Breast epithelium (tissue), 4 donors: ENCODE measurements around the gene HAPLN1. TPM values are rescaled to one million over a fixed set of nuclear protein-coding genes. Genes with fewer than 3 reads are reported as not detected.

Experiments used
- DNase-seq, 2 donors: peaks; one replicate each; pipeline ENCODE4 v3.0.0-alpha.2; 2019; ENCODE audit warnings: low spot score in 2 of 2
- H3K27ac ChIP-seq, 2 donors: fragments of 200-600 bp; sonication (generic) in 1 of 2; one replicate each; pipeline ENCODE4 v1.5.1; 2016 to 2019; ENCODE audit warnings: mild to moderate bottlenecking in 1 of 2
- H3K27me3 ChIP-seq, 2 donors: fragments of 200-600 bp; sonication (generic) in 1 of 2; one replicate each; pipeline versions ENCODE4 v1.5.1 to v1.6.0; 2017 to 2019; ENCODE audit warnings: control low read depth in 1 of 2, mild to moderate bottlenecking in 1 of 2
- H3K36me3 ChIP-seq: fragments of 200-600 bp; one replicate; pipeline ENCODE4 v1.5.1; 2019
- H3K4me1 ChIP-seq, 2 donors: fragments of 200-600 bp; sonication (generic); one replicate each; pipeline ENCODE4 v1.5.1; 2016 to 2019; ENCODE audit warnings: control low read depth in 1 of 2
- H3K4me3 ChIP-seq, 3 donors: fragments of 200-600 bp; sonication (generic); 1 replicate in 2 of 3; 2 replicates in 1 of 3; pipeline ENCODE4 v1.5.1; 2016 to 2019; ENCODE audit warnings: mild to moderate bottlenecking in 3 of 3, moderate library complexity in 2 of 3
- H3K9me3 ChIP-seq, 2 donors: fragments of 200-600 bp; sonication (generic) in 1 of 2; one replicate each; pipeline ENCODE4 v1.5.1; 2016 to 2019; ENCODE audit warnings: control low read depth in 1 of 2
- CTCF ChIP-seq, 3 donors: fragments of 450-650 bp; IDR thresholded peaks; one replicate each; pipeline ENCODE4 v1.5.1; 2016 to 2017; ENCODE audit warnings: antibody characterized with exemption in 3 of 3, mild to moderate bottlenecking in 3 of 3, moderate library complexity in 3 of 3
- POLR2A ChIP-seq: fragments of 450-650 bp; IDR thresholded peaks from one replicate; pipeline ENCODE4 v1.6.1; 2016; ENCODE audit warnings: antibody characterized with exemption, mild to moderate bottlenecking, moderate library complexity
- POLR2AphosphoS5 ChIP-seq, 3 donors: sonication (generic); formaldehyde crosslinking; IDR thresholded peaks; one replicate each; pipeline ENCODE4 v1.6.1; 2017; ENCODE audit warnings: antibody characterized with exemption in 3 of 3
- intact Hi-C: fragments of 100-400 bp; cut with DNase I; formaldehyde crosslinking; loops from one replicate; pipeline ENCODE4 v1.15.1; 2023; ENCODE audit warnings: low total_unique reads
- total RNA-seq, 3 donors: library from RNA; depleted of rRNA; stranded (reverse); fragments of >200 nt; gene quantifications; one replicate each; pipeline ENCODE4 v1.1.0, GENCODE V29; 2016

The HAPLN1 gene
- total RNA-seq, 3 donors from 2014 or later: not detected

- TF ChIP-seq CTCF (IDR thresholded peaks at IDR 0.05): no peak
- TF ChIP-seq POLR2A: no peak
- Histone ChIP-seq H3K36me3 (no peaks in the 10 kb centered on the region), H3K27me3 (no peaks in the 10 kb centered on the region), H3K4me1 (no peaks in the 10 kb centered on the region), H3K27ac (no peak overlapping the region), H3K4me3 (no peak overlapping the region), H3K9me3 (no peaks in the 10 kb centered on the region)
- intact Hi-C loops: no loop called here
- no peak for DNase-seq
Observed at GRCh38 chr5:83653669-83654068, 67.0 kb downstream of the HAPLN1 start.

DNA sequence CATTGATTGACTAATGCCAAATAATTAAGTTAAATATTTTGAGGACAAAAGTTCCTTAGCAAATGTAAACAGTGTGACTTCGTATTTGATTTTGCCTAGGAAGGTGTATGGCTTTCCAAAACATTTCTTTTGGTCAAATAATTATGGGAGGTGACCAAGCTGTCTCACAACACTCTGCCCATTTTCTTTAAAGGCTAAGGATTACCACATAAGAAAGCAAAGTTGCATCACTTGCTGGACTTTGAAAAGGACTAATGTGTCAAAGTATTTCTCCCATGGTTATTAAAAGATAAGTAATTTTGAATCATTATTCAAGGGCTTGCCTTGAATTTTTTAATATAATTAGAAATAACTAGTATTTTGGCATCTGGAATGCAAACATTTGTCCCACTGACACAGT lies 74.7 kb downstream of the HAPLN1 start:
- H3K4me1 ChIP-seq: no peaks in the 10 kb centered on the region
- no peak overlapping the region for H3K27ac ChIP-seq
- H3K9me3 ChIP-seq: no peaks in the 10 kb centered on the region
- intact Hi-C loops: no loop called here
- no peak overlapping the region for H3K4me3 ChIP-seq
- no peaks in the 10 kb centered on the region for H3K36me3 ChIP-seq
- H3K27me3 ChIP-seq: no peaks in the 10 kb centered on the region
- no peak for TF ChIP-seq POLR2AphosphoS5 (IDR thresholded peaks at IDR 0.05)
- no peak for TF ChIP-seq POLR2A
- no peak for TF ChIP-seq CTCF (IDR thresholded peaks at IDR 0.05)
- no peak for DNase-seq

DNA sequence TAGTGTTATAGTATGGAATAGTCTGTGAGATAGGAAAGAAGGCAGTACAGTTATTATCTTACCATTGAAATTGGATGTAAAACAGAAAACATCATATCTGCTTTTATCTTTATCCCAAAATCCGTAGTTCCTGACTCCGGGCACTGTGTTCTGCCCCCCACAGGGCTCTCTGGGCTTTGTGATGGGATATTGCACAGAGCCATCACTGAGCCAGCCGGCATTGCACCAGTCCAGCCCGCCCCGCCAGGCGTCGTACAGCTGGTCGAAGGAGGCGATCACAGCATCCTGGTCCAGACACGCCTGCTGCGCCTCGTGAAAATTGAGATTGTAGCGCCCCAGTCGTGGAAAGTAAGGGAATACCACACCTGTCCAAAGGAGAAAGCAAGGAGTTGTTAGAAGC lies 76.4 kb downstream of the HAPLN1 start:
- intact Hi-C loops: no loop called here
- Histone ChIP-seq H3K27me3 (no peaks in the 10 kb centered on the region), H3K4me1 (no peaks in the 10 kb centered on the region), H3K4me3 (no peak overlapping the region), H3K36me3 (no peaks in the 10 kb centered on the region), H3K9me3 (no peaks in the 10 kb centered on the region), H3K27ac (no peak overlapping the region)
- DNase-seq: no peak
- TF ChIP-seq CTCF (IDR thresholded peaks at IDR 0.05) (no peak), POLR2AphosphoS5 (IDR thresholded peaks at IDR 0.05) (no peak), POLR2A (no peak)

DNA sequence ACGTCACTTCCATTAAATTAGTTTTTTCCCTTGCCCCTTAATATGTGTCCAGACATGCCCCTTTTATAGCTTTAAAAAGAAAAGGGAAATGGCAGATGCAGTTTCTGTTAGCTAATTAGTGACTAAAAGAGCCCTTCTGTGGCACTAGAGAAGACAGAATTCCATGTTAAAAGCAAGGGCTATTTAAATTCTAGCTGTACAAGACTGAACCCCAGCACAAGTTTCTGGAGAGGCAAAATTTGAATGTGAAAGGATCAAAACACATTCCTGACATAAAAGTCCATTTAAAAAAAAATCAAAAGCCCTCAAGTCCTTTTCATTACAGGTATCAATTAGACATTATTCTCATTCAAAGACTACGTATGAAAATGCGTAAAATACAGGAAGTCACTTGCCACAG lies 78.7 kb downstream of the HAPLN1 start:
- no peak overlapping the region for H3K4me3 ChIP-seq
- H3K9me3 ChIP-seq: no peaks in the 10 kb centered on the region
- H3K4me1 ChIP-seq: no peaks in the 10 kb centered on the region
- intact Hi-C loops: no loop called here
- TF ChIP-seq POLR2A (no peak), CTCF (IDR thresholded peaks at IDR 0.05) (no peak), POLR2AphosphoS5 (IDR thresholded peaks at IDR 0.05) (no peak)
- H3K27me3 ChIP-seq: no peaks in the 10 kb centered on the region
- H3K27ac ChIP-seq: no peak overlapping the region
- H3K36me3 ChIP-seq: no peaks in the 10 kb centered on the region
- no peak for DNase-seq

- Histone ChIP-seq H3K4me1 (no peaks in the 10 kb centered on the region), H3K9me3 (no peaks in the 10 kb centered on the region), H3K27ac (no peak overlapping the region), H3K4me3 (no peak overlapping the region), H3K27me3 (no peaks in the 10 kb centered on the region), H3K36me3 (no peaks in the 10 kb centered on the region)
- intact Hi-C loops: no loop called here
- TF ChIP-seq POLR2AphosphoS5 (IDR thresholded peaks at IDR 0.05) (no peak), CTCF (IDR thresholded peaks at IDR 0.05) (no peak), POLR2A (no peak)
- no peak for DNase-seq
Observed at GRCh38 chr5:83639911-83640310, 80.7 kb downstream of the HAPLN1 start.
